HG03095 (cell line): Measurements from ENCODE around the gene GNAT2.
A peak's percentile ranks its signal among the peaks of the same experiment; 100 is the strongest.

ENCODE experiments used
- ATAC-seq: cut with Tn5 transposase; IDR thresholded peaks from one replicate; pipeline ENCODE4 v1.9.1; 2021; ENCODE audit warnings: moderate library complexity; ENCODE audit not compliant: unreplicated experiment

GNAT2 gene

DNA sequence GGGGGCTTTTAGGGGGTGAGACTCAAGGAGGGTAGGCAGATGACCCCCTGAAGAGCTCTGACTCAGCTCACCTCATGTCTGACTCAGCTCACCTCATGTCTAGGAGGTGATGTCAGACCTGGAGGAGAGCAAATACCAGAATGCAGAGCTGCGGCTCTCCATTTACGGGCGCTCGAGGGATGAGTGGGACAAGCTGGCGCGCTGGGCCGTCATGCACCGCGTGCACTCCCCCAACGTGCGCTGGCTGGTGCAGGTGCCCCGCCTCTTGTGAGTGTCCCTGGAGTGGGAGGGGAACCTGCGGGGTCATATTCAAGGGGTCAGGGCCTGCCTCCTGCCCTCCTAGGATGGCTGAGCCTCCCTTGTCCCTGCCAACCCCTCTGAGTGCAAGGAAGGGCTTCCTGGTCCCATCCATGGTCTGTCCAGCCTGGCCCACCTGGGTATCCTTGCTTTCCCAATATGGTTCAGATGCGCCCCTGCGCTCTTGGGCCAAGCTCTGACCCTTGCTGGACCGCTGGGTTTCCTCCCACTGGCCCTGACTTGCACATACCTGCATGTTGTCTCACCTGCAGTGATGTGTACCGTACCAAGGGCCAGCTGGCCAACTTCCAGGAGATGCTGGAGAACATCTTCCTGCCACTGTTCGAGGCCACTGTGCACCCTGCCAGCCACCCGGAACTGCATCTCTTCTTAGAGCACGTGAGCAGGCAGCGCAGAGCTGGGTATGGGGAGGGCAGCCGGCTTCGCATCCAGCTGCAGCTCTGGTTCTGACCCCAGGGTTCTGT lies 9.3 kb upstream of the GNAT2 start:
- no peak for ATAC-seq

DNA sequence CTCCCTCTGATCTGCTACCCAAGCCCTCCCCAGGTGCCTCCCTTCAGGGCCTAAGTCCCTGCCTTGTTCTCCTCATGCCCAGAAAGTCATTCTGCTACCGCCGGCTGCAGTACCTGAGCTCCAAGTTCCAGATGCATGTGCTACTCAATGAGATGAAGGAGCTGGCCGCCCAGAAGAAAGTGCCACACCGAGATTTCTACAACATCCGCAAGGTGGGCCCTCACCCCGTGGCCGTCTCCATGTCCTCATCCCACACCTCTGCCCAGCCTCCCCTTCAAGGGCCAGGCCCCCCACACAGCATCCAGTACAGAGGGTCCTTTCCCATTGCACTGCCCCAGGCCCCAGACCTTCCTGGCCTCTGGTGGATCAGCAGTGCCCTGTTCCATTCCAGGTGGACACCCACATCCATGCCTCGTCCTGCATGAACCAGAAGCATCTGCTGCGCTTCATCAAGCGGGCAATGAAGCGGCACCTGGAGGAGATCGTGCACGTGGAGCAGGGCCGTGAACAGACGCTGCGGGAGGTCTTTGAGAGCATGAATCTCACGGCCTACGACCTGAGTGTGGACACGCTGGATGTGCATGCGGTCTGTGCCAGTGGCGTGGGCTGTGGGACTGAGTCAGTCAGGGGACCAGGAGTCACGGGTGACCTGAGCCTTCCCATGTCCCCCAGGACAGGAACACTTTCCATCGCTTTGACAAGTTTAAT lies 8.4 kb upstream of the GNAT2 start:
- ATAC-seq: no peak

DNA sequence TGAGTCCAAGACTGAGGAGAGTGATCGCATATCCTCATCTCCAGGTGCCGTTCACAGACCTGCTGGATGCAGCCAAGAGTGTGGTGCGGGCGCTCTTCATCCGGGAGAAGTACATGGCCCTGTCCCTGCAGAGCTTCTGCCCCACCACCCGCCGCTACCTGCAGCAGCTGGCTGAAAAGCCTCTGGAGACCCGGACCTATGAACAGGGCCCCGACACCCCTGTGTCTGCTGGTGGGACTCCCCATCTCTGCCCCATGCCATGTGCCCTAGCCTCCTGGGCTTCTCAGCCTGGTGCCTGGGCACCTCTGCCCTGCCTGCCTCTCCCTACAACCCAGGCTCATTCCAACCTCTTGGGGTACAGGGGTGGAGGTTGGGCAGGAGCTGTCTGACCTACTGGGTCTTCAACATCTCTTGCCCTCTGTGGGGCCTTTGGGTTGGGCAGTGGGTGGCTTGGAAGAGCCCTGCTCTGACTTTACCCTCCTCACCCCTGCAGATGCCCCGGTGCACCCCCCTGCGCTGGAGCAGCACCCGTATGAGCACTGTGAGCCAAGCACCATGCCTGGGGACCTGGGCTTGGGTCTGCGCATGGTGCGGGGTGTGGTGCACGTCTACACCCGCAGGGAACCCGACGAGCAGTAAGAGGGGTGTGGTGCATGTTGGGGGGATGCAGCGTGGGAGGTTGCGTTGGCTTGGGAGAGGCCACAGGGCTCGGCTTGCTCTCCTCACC lies 7.4 kb upstream of the GNAT2 start:
- no peak for ATAC-seq

DNA sequence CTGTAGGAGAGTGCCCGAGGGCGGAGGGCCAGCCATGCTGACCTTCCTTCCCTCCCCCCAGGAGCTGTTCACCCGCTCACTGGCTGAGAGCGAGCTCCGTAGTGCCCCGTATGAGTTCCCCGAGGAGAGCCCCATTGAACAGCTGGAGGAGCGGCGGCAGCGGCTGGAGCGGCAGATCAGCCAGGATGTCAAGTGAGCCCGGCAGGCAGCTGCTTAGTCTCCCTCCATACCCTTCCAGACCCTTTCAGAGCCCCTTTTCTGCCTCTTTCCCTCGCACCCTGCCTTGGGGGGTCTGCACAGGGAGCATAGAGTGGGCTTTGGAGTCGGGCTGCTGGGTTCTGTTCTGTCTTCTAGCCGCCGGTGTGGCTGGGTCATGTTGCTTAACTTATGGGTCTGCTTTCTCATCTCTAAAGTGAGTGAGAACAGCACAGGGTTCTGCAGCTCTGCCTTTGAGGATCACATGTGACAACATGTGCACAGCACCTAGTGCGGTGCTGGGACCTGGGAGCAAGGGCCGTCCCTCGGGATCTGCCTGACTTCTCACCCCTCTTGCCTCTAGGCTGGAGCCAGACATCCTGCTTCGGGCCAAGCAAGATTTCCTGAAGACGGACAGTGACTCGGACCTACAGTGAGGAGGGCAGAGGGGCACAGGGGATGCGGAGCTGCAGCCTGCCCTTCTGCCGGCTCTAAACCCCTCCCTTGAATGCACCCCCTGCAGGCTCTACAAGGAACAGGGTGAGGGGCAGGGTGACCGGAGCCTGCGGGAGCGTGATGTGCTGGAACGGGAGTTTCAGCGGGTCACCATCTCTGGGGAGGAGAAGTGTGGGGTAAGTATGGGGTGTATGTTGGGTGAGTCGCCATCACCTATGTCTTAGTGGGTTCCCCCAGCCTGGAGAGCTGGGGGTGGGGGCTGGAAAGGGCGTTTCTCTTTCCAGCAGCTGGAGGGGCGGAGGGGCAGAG lies 6.5 kb upstream of the GNAT2 start:
- no peak for ATAC-seq

DNA sequence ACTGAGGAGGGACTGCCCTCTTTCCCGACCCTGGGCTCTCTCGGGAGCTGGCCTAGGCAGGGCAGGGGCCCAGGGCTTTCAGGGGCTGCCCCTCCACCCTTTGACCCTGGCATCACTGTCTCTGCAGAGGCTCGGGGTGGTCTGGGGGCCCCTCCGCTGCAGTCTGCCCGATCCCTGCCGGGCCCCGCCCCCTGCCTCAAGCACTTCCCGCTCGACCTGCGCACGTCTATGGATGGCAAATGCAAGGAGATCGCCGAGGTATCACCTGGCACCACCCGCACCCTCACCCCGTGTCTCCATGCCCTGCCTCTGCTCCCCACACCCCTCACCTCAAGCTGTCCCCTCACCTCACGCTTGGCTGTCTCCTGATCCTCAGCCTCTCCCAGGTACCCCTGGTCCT lies 5.8 kb upstream of the GNAT2 start:
- ATAC-seq: no peak

DNA sequence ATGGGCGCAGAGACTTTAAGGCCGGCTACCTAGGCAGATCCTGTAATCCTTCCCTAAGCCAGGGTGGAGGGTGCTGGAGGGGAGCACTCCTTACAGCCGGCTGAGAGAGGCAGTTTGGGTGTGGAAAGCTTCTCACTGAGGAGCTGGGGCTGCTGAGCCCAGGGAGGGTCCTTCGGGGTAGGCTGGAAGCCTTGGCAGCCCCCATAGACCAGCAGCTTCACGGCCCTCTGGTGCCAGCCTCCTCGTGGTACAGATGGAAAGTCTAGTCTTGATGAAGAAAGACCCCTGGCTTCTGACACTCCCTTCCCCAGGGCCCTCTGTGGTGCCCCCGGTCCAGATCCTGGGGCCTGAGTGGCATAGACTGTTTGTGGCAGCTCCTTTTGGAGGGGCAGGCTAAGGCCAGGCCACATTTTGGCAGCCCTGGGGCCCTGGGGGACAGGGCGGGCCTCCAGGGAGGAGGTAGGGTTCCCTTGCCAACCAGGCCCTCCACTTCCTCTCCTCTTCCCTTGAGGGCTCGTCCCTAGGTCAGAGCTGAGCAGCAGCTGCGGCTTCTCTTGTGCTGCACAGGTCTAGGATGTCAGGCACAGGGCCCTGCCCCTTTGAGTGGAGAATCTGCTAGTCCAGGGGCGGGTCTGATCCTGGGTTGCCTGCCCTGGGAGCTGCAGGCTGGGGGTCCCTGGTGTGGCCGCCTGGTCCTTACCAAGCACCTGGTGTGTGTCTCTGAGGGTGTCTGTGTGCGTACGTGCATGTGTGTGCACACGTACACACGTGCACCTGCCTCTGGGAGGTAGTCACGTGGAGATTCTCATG lies 5.0 kb upstream of the GNAT2 start:
- ATAC-seq: no peak

DNA sequence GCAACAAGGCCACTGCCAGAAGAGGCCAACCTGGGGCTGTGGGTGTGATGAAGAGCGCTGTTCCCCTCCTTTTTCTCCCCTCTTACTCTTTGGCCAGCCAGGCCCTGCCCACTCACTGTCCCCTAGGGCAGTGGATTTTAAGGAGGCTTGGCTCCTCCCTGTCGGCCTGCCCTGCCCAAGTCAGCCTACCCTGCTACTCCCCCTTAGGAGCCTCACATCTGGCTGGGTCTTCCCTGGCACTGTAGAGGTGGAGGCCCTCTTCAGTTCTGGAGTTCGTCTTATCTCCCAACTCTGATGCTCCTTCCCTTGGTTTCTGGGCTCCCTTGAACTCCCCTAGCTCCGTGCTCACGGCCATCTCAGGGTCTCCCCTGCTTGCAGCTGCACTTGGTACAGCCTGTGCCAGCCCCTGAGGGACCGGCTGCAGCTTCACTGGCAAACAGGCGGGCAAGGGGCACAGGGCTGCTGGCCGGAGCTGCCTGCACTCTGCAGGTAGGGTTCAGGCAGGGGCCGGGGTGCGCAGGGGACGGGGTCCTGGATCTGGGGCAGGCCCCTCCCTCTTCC lies 4.3 kb upstream of the GNAT2 start:
- no peak for ATAC-seq

DNA sequence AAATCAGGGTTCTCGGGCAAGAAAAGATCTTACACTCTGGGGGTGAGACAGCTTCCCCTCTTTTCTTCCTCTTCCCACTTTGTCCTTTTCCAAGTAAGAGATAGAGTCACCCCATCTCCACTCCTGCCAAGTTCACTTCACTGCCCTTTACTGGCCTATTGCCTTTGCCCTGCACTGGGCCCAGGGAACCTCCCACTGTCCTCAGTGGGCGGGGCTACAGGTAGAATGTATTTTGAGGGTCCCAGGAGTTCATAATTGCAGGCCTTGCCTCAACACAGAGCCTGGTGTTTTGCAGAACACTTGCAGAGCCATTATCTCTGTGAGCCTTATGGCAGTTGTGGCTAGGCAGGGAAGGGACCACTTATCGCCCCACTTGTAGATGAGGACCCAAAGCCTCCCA lies 3.5 kb upstream of the GNAT2 start:
- ATAC-seq: no peak

DNA sequence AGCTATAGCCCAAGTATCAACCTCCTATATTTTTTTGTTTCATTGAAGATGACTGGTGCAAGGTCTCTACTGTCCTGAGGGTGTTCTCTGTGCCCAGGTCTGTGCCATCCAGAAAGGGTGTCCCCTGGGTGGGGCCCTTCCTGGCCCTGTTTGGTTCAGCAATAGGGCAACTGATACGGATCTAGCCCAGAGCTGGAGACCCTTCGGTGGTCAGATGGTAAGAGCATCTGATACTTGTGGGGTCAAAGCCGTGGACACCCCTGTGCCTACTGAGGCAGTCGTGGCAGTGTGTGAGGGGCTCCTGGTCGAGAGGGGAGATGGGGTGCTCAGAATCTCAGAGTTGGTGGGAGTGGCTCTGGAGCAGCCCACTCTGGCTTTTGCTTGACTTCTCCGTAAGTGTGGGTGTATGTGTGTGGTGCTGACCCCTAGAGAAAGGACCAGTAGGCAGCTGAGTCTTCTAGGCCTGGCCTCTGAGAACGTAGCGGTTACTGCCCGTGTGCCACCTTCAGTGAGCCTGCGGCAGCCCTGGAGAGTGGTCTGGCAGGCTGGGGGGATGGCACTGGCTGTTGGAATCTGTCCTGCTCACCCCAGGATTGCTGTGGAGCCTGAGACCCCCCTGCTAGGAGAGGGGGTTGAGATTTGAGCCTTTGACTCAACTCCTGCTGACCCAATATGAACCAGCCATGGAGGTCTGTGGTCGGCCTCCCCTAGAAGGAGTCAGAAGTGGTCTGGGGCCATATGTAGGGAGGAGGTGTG lies 2.9 kb upstream of the GNAT2 start:
- ATAC-seq: no peak

DNA sequence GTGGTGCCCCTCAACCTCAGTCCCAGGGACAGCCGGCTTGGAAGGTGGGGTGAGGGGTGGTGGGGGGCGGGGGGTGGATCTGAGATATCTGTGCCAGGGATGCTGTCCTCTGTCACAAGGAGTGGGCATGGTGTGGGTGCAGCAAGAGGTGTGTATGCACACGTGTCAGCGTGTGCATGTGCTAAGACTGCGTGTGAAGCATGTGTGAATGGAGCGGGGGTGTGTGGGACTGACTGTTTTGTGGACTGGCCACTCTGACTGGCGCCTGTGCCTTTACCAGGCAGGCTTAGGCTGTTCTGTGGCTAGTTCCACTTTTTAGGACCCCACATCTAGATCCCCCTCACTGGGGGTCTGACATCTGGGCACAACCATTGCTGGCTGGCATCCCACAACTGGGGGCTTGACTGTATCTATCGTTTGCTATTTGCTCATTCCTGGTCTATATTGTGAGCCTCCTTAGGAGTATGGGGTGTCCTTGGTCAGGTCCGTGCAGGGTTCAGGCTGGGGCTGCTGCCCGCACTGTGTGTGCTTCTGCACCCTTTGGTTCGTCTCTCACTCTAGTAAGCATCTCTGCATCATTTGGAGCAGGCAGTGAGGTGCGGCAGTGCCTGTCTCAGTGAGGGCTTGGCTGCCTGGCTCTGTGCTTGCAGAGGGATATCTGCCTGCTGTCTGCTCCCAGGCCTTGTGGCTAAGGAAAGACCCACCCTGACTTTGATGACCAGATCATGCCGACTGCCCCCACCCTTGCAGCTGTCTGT lies 2.1 kb upstream of the GNAT2 start:
- ATAC-seq: no peak

DNA sequence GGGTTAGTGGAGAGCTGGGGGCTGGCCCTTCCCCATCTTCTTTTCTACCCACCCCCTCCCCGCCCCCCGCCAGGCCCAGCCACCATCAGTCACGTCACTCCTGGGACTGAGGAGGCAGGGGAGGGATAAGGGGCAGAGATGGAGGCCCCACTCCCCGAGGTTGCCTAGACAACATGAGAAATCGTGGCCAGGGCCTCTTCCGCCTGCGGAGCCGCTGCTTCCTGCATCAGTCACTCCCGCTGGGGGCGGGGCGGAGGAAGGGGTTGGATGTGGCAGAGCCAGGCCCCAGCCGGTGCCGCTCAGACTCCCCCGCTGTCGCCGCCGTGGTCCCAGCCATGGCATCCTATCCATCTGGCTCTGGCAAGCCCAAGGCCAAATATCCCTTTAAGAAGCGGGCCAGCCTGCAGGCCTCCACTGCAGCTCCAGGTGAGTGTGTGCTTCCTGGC lies 1.4 kb upstream of the GNAT2 start:
- peak; percentile 76 for ATAC-seq

DNA sequence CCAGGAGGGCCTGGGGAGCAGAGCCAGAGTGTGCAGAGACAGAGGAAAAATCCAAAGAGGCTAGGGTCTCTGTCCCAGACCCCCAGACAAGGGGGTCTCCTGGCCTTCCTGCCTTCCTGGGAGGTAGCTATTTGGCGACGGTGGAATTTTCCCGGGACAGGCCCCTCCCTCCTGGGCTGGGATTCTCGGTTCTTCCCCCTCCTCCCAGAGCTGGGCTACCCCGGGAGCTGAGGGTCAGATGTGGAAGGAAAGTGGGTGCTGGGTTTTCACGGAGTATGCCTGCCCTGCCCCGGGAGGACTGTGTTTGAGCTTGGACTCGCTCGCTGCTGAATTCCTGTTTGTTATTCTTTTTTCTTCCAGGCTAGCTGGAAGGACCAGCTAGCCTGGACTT lies 980 bp upstream of the GNAT2 start:
- no peak for ATAC-seq

DNA sequence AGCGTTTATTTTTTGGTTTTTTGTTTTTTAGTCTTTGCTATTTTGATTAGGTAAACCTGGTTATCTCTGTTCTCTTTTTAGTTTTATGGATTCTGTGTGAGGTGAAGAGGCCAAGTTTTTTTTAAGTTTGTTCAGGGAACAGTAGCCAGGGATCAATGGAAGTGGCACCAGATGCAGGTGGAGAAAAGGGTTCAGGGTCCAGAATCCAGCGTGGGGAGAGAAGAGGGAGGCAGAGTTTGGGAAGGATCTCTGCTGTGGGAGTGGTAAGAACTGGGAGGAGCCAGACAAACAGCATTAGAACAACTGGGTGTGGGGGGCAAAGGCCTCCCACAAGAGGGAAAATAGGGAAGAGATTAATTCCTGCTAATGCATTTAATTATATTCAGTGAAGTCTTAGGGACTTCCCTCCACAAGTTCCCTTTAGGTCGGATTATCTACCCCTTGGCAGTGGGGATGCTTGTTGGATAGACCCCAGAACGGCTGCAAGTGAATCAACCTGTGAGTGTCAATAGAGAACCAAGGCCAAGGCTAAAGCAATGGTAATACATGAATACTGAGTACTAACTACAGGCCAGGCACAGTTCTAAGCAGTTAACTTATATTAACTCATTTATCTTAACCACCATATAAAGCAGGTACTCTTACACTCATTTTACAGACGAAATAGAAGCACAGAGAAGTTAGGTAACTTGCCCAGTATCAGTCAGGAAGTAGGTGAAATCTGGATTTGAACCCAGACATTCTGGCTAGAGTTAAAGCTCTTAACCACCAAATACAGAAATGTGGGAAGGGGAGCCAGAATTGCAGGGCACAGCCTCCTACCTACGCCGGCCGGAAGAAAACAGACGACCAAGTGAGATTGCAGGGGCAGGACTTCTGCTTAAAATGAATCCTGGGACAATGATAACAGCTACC lies 498 bp downstream of the GNAT2 start:
- no peak for ATAC-seq

DNA sequence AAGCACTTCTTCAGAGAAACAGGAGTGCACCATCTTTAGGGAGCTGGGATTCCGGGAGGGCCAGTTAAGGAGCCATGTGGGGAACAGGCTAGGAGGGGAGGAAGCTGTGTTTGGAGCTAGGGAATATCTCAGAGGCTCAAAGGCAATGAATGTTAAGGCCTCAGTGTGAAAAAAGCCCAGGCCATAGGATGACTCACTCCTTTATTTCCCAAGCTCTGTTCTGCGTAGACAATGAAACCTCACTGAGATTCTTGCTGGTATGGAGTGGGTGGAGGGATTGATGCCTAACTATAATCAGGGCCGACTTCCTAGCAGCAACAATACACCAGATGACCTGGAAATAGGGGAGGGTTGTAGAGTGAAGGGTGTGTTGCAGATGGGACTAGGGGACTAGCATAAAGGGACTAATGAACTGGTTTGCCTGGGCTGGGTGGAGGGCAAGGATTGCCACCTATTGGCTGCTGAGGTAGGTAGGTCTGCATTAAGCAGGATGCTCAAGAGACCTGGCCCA lies 2.1 kb downstream of the GNAT2 start:
- no peak for ATAC-seq

DNA sequence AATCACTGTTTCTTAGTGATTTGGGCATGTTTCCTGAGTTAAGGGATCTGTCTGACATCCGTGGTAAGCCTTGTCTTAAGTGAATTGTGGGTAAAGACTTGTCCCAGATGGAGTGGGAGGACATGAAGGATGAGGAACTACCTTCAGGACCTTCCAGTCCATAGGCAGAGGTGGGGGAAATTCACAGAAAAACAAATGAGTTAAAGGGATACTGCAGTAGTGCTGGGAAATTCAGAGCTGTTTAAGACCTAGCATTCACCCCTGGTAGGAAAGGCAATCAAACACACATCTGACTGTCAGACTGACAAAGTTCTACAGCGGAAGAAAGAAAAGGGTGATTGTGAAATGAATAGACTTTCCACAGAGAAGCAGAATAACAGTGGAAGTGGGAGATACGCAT lies 3.0 kb downstream of the GNAT2 start:
- no peak for ATAC-seq

DNA sequence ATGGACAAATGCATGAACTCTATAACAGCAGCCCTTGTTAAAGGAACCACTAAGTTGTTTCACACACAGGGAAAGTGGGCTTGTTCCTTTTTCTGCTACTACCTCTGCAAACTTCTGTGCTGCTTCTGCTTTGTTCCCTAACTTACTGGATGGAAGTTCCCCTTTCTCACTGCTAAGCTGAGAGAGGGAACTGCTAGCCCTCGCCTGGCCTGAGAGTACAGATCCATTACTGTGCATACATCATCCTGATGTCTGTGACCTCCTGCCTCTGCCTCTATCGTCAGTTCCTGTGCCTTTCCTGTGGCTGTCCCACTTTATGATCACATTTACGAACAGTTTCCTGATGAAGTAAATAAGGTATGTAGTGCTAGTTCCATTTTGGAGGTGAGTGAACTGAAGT lies 3.5 kb downstream of the GNAT2 start:
- no peak for ATAC-seq
